ENCODE data around the gene DSG4. TPM values are rescaled to one million over a fixed set of nuclear protein-coding genes. Genes with fewer than 3 reads are reported as not detected.

Gene DSG4
- total RNA-seq, 2 donors from 2014 or later = not detected

DNA sequence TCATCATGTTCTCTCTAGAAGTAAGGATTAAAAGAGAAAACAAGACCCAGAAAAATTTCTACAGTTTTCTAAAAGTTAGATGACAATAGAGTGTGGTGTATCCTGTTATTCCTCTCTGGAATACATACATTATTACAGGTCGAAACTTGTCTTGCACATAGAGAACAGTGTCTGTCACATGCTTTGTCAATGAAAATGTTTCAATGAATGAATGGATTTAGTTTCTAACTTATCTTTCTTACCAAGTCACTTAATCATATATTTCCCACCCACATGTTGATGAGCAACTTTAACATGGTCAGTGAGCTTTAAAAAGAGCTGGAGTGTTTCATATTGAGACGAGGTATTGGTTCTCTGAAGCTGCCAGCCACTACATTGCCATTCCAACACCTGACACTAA, 4.3 kb downstream of the DSG4 start:
- DNase-seq = no peak
- TF ChIP-seq POLR2A (IDR thresholded peaks at IDR 0.05) = no peak
- TF ChIP-seq, protein P1, sequence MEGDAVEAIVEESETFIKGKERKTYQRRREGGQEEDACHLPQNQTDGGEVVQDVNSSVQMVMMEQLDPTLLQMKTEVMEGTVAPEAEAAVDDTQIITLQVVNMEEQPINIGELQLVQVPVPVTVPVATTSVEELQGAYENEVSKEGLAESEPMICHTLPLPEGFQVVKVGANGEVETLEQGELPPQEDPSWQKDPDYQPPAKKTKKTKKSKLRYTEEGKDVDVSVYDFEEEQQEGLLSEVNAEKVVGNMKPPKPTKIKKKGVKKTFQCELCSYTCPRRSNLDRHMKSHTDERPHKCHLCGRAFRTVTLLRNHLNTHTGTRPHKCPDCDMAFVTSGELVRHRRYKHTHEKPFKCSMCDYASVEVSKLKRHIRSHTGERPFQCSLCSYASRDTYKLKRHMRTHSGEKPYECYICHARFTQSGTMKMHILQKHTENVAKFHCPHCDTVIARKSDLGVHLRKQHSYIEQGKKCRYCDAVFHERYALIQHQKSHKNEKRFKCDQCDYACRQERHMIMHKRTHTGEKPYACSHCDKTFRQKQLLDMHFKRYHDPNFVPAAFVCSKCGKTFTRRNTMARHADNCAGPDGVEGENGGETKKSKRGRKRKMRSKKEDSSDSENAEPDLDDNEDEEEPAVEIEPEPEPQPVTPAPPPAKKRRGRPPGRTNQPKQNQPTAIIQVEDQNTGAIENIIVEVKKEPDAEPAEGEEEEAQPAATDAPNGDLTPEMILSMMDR (IDR thresholded peaks at IDR 0.05) = no peak
- Histone ChIP-seq H3K4me1 (no peaks in the 10 kb centered on the region), H3K27me3 (no peaks in the 10 kb centered on the region), H3K4me3 (no peak overlapping the region), H3K27ac (no peak overlapping the region), H3K36me3 (replicated peaks in 1 of 2; ENCODE audit: insufficient read depth in 1 of 2, low read depth in 2 of 2) (no peaks in the 10 kb centered on the region), H3K9me3 (no peaks in the 10 kb centered on the region)
- WGBS, 2 donors = 60 to 70% methylated on average over 2 of the region's 2 CpGs
- intact Hi-C loops (cut with DNase I) = no loop called here
- ATAC-seq = no peak

GRCh38 chr18:31382107-31382506, 5.5 kb downstream of the DSG4 start:
- Histone ChIP-seq H3K27ac (no peak overlapping the region), H3K4me3 (no peak overlapping the region), H3K4me1 (no peaks in the 10 kb centered on the region), H3K27me3 (no peaks in the 10 kb centered on the region), H3K36me3 (replicated peaks in 1 of 2; ENCODE audit: insufficient read depth in 1 of 2, low read depth in 2 of 2) (no peaks in the 10 kb centered on the region), H3K9me3 (no peaks in the 10 kb centered on the region)
- 72 to 76% methylated on average over 2 of the region's 2 CpGs for WGBS, 2 donors
- ATAC-seq (no peak), DNase-seq (no peak)
- intact Hi-C loops (cut with DNase I) = no loop called here
- TF ChIP-seq, protein P1 (IDR thresholded peaks at IDR 0.05) = no peak
- no peak for TF ChIP-seq POLR2A (IDR thresholded peaks at IDR 0.05)

- Histone ChIP-seq H3K27me3 (no peaks in the 10 kb centered on the region), H3K36me3 (replicated peaks in 1 of 2; ENCODE audit: insufficient read depth in 1 of 2, low read depth in 2 of 2) (no peaks in the 10 kb centered on the region), H3K4me1 (no peaks in the 10 kb centered on the region), H3K4me3 (no peak overlapping the region), H3K9me3 (no peaks in the 10 kb centered on the region), H3K27ac (no peak overlapping the region)
- ATAC-seq = no peak
- TF ChIP-seq, protein P1 (IDR thresholded peaks at IDR 0.05) = no peak
- TF ChIP-seq POLR2A (IDR thresholded peaks at IDR 0.05) = no peak
- WGBS, 2 donors = 73 to 85% methylated on average over 6 of the region's 6 CpGs
- intact Hi-C loops (cut with DNase I) = no loop called here
- DNase-seq = no peak
Observed at GRCh38 chr18:31386741-31387140, 10.2 kb downstream of the DSG4 start.

DNA sequence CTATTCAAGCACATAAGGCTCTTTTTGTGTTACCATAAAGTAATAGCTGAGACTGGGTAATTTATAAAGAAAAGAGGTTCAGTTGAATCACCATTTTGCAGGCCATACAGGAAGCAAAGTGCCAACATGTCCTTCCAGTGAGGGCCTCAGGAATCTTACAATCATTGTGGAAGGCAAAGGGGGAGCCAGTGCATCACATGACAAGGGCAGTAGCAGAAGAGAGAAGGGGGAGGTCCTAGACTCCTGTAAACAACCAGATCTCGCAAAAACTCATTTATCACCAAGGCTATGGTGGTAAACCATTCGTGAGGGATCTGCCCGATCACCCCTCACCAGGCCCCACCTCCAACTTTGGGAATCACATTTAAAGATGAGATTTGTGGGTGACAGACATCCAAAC, 16.7 kb downstream of the DSG4 start:
- H3K9me3 ChIP-seq = no peaks in the 10 kb centered on the region
- no peaks in the 10 kb centered on the region for H3K27me3 ChIP-seq
- no peak overlapping the region for H3K27ac ChIP-seq
- H3K4me1 ChIP-seq = no peaks in the 10 kb centered on the region
- intact Hi-C loops (cut with DNase I) = no loop called here
- no peak for DNase-seq
- H3K4me3 ChIP-seq = no peak overlapping the region
- H3K36me3 ChIP-seq (replicated peaks in 1 of 2; ENCODE audit: insufficient read depth in 1 of 2, low read depth in 2 of 2) = no peaks in the 10 kb centered on the region
- no peak for TF ChIP-seq POLR2A (IDR thresholded peaks at IDR 0.05)
- TF ChIP-seq, protein P1 (IDR thresholded peaks at IDR 0.05) = no peak
- no peak for ATAC-seq
- 76% methylated on average over 3 of the region's 3 CpGs for WGBS, 2 donors

DNA sequence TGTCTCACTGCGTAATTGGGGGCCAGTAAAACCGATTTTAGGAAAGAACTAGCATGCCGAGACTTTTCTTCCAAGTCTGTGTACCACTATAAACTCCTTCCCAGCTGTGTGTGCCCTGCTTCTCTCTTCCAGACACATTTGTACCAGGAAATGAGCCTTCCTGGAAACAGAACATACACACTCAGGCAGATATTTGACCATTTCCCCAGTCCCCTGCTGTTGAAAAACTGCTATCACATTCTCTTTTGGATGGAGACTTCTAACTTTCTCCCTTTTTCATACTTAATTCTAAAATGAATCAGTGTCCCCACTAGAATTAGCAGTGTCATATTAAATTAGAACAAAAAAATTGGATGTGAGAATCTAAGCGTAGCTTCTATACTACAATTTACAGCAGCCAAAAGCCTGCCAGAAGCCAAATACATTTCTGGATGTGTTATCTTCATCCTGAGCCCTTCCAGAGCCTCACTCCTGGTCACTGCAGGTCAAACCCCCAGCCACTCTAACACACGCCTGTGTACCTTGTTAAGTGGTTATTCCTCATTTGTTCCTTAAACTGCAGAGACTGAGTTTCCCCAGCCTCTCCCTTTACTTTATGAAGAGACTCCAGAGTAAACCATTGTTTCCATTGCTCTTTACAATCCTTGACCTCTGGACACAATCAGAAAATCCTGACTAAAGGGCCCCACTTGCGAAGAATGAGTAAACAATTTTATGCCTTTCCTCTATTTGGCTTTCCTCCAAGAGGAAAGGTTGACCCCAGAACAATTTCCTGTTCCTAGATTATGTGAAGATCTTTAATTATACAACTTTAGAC, 20.4 kb downstream of the DSG4 start:
- Histone ChIP-seq H3K9me3 (no peaks in the 10 kb centered on the region), H3K36me3 (replicated peaks in 1 of 2; ENCODE audit: insufficient read depth in 1 of 2, low read depth in 2 of 2) (no peaks in the 10 kb centered on the region), H3K27me3 (no peaks in the 10 kb centered on the region), H3K4me3 (no peak overlapping the region), H3K4me1 (peaks cover 11% of the 10 kb centered on the region), H3K27ac (no peak overlapping the region)
- no peak for TF ChIP-seq POLR2A (IDR thresholded peaks at IDR 0.05)
- TF ChIP-seq, protein P1 (IDR thresholded peaks at IDR 0.05) = no peak
- 58 to 68% methylated on average over 6 of the region's 6 CpGs for WGBS, 2 donors
- intact Hi-C loops (cut with DNase I) = no loop called here
- DNase-seq (no peak), ATAC-seq (no peak)

Data from body of pancreas (tissue), 4 donors.